ENCODE measurements around the gene KCNK4.

KCNK4 gene

GRCh38 chr11:64347193-64347867, 56.2 kb downstream of the KCNK4 start:
- DNase-seq (ENCODE audit: low read depth in 2 of 2) = no peak

- no peak for DNase-seq (ENCODE audit: low read depth in 2 of 2)
Measured at GRCh38 chr11:64348383-64349024, 57.4 kb downstream of the KCNK4 start.

- DNase-seq (ENCODE audit: low read depth in 2 of 2) = no peak
Measured at GRCh38 chr11:64349025-64349387, 57.9 kb downstream of the KCNK4 start.

GRCh38 chr11:64349404-64349803, 58.3 kb downstream of the KCNK4 start:
- no peak for DNase-seq (ENCODE audit: low read depth in 2 of 2)

Measured in activated CD8-positive, alpha-beta memory T cell treated with anti-CD3 and anti-CD28 coated beads for 4 hours (primary cell).